Sigmoid colon (tissue), 7 donors: ENCODE data around the gene NRG3. TPM values are rescaled to one million over a fixed set of nuclear protein-coding genes. Genes with fewer than 3 reads are reported as not detected.

Source experiments
- DNase-seq: peaks from one replicate; pipeline ENCODE4 v3.0.0-alpha.2; 2019
- H3K27ac ChIP-seq, 4 donors: fragments of 200-600 bp; sonication (generic); one replicate each; pipeline ENCODE4 v1.5.1; 2016 to 2019; ENCODE audit warnings: mild to moderate bottlenecking in 1 of 4
- H3K27me3 ChIP-seq, 3 donors: fragments of 200-600 bp; sonication (generic); one replicate each; pipeline ENCODE4 v1.5.1; 2019; ENCODE audit warnings: mild to moderate bottlenecking in 1 of 3
- H3K36me3 ChIP-seq, 4 donors: fragments of 200-600 bp; sonication (generic); one replicate each; pipeline ENCODE4 v1.5.1; 2016 to 2019
- H3K4me1 ChIP-seq, 4 donors: fragments of 200-600 bp; sonication (generic); one replicate each; pipeline ENCODE4 v1.5.1; 2017 to 2019
- H3K4me3 ChIP-seq, 4 donors: fragments of 200-600 bp; sonication (generic); one replicate each; pipeline ENCODE4 v1.5.1; 2017 to 2019; ENCODE audit warnings: mild to moderate bottlenecking in 2 of 4, moderate library complexity in 1 of 4
- H3K9me3 ChIP-seq, 4 donors: fragments of 200-600 bp in 3 of 4; sonication (generic) in 3 of 4; one replicate each; pipeline versions ENCODE4 v1.5.1 to v1.6.1; 2013 to 2019
- CTCF ChIP-seq, 4 experiments: fragments of 450-650 bp in 3 of 4; fragments of 200-600 bp in 1 of 4; IDR thresholded peaks; one replicate each; pipeline ENCODE4 v1.5.1; 2016 to 2019; ENCODE audit warnings: antibody characterized with exemption in 4 of 4, mild to moderate bottlenecking in 3 of 4, moderate library complexity in 2 of 4
- EP300 ChIP-seq, 4 donors: sonication (generic); formaldehyde crosslinking; IDR thresholded peaks; one replicate each; pipeline ENCODE4 v1.6.1; 2017; ENCODE audit warnings: antibody characterized with exemption in 4 of 4
- POLR2A ChIP-seq, 2 donors: fragments of 450-650 bp; IDR thresholded peaks; one replicate each; pipeline ENCODE4 v1.6.1; 2016; ENCODE audit warnings: antibody characterized with exemption in 2 of 2, mild to moderate bottlenecking in 2 of 2, moderate library complexity in 2 of 2
- POLR2AphosphoS5 ChIP-seq, 4 donors: sonication (generic); formaldehyde crosslinking; IDR thresholded peaks; one replicate each; pipeline ENCODE4 v1.6.1; 2017; ENCODE audit warnings: antibody characterized with exemption in 4 of 4
- WGBS, 2 donors: extraction: QIAGEN DNeasy Blood & Tissue Kit; methylation state at CpG; one replicate each; pipeline ENCODE4 v1.1.7; 2013; 5-methylcytosine and 5-hydroxymethylcytosine counted together
- intact Hi-C: fragments of 100-400 bp; cut with DNase I; formaldehyde crosslinking; loops from one replicate; pipeline ENCODE4 v1.15.1; 2023
- polyA plus RNA-seq, 3 donors: library from polyadenylated mRNA; stranded (reverse); fragments of 200-250 nt; gene quantifications; one replicate each; pipeline ENCODE4 v1.2.3, GENCODE V29; 2013
- total RNA-seq, 4 donors: library from RNA; depleted of rRNA; stranded (reverse); fragments of >200 nt; gene quantifications; one replicate each; pipeline ENCODE4 v1.1.0, GENCODE V29; 2016
- donor health status: healthy with polysubstance abuse.
- donor health status: Bipolar disorder and iron deficiency.
- donor health status: healthy.

The NRG3 gene
- total and polyA plus RNA-seq, 7 donors = 0.17 to 2.2 (median 0.82) TPM; not detected in 2

DNA sequence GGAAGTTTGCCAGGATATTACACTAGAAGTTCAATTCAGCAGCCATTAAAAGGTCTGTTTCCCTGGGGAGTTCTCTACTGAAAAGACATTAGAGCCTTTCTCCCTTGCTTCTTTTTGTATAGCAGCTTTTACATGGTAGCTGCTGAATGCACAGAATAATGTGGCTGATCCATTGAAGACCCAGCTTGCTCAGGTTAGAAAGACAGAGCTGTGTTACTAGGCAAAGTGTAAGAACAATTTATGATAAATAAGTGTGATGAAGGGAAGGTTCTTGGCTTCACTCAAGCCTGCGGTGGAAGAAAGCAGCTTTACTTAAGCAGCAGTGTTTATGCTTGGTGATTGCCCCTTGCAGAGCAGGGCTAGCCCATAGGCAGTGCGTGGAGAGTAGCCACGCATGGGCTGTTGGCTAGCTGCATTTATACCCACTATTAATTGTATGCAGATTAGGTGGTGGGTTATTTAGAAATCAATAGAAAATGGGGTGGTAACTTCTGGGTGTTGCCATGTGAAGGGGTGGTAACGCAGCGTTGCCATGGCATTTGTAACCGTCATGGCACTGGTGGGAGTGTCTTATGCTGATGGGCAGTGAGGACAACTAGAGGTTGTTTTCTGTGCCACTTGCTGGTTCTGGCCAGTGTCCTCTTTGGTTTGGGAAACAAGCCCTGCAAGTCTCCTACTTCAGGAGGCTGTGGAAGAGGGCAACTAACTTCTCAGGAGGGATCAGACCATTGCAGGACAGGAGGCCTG, 942.9 kb downstream of the NRG3 start:
- H3K4me3 ChIP-seq = no peak overlapping the region
- WGBS, 2 donors = 83 to 88% methylated on average over 6 of the region's 6 CpGs
- H3K27me3 ChIP-seq = no peaks in the 10 kb centered on the region
- no peak overlapping the region for H3K27ac ChIP-seq
- H3K9me3 ChIP-seq = no peaks in the 10 kb centered on the region
- TF ChIP-seq POLR2AphosphoS5 (IDR thresholded peaks at IDR 0.05) (no peak), CTCF (IDR thresholded peaks at IDR 0.05) (no peak), POLR2A (IDR thresholded peaks at IDR 0.05) (no peak), EP300 (IDR thresholded peaks at IDR 0.05) (no peak)
- intact Hi-C loops = no loop called here
- no peak for DNase-seq
- H3K36me3 ChIP-seq = no peaks in the 10 kb centered on the region
- no peaks in the 10 kb centered on the region for H3K4me1 ChIP-seq

DNA sequence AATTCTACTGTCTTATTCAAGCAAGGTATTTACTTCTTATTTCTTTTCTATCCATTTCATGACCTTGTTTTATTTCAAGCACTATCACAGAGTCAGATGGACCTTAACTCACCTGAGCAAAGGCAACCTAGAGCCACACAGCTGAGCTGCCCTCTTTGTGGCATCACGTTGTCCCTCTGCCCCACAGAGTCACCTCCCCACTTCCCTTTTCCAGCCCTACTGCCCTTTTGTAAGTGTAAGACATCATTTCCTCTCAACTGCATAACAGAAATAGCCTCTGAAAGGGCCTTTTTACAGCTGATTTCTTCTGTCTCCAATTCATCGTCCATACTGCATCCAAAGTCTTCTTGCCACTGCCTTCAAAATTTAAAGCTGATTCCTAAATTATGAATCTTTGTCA, 946.0 kb downstream of the NRG3 start:
- intact Hi-C loops = no loop called here
- no peaks in the 10 kb centered on the region for H3K27me3 ChIP-seq
- H3K27ac ChIP-seq = no peak overlapping the region
- TF ChIP-seq EP300 (IDR thresholded peaks at IDR 0.05) (no peak), POLR2A (IDR thresholded peaks at IDR 0.05) (no peak), POLR2AphosphoS5 (IDR thresholded peaks at IDR 0.05) (no peak), CTCF (IDR thresholded peaks at IDR 0.05) (no peak)
- H3K36me3 ChIP-seq = no peaks in the 10 kb centered on the region
- no peaks in the 10 kb centered on the region for H3K4me1 ChIP-seq
- H3K4me3 ChIP-seq = no peak overlapping the region
- DNase-seq = no peak
- H3K9me3 ChIP-seq = no peaks in the 10 kb centered on the region
- WGBS, 2 donors = 47 to 76% methylated on average over 2 of the region's 2 CpGs

GRCh38 chr10:82826132-82826531, 951.1 kb downstream of the NRG3 start:
- H3K4me1 ChIP-seq = no peaks in the 10 kb centered on the region
- H3K4me3 ChIP-seq = no peak overlapping the region
- intact Hi-C loops = no loop called here
- no peak for DNase-seq
- no peaks in the 10 kb centered on the region for H3K9me3 ChIP-seq
- H3K36me3 ChIP-seq = no peaks in the 10 kb centered on the region
- no peak overlapping the region for H3K27ac ChIP-seq
- whole genome bisulfite sequencing, 2 donors = 95 to 97% methylated on average over 1 of the region's 1 CpG
- no peak for TF ChIP-seq POLR2AphosphoS5 (IDR thresholded peaks at IDR 0.05)
- TF ChIP-seq EP300 (IDR thresholded peaks at IDR 0.05) = no peak
- TF ChIP-seq POLR2A (IDR thresholded peaks at IDR 0.05) = no peak
- no peak for TF ChIP-seq CTCF (IDR thresholded peaks at IDR 0.05)
- H3K27me3 ChIP-seq = no peaks in the 10 kb centered on the region

DNA sequence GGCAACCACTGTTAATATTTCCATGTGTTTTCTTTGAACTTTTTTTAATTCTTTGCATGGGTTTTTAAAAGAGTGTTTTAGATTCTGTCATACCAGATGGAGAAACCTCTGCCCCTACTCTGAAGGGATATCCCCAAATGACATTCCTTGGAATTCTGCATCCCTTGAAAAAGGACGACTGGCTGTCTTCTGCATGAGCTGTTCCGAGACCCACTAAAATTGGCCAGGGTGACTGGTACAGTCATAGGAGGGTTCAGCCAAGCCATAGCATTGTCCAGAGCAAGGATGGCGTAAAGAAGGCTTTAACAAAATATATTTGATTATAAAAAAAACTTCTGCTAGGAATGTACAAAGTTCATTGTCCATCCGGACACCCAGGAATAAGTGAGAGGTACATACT, 952.9 kb downstream of the NRG3 start:
- no peaks in the 10 kb centered on the region for H3K4me1 ChIP-seq
- WGBS, 2 donors = 73 to 82% methylated on average over 4 of the region's 4 CpGs
- intact Hi-C loops = no loop called here
- DNase-seq = no peak
- no peaks in the 10 kb centered on the region for H3K27me3 ChIP-seq
- no peaks in the 10 kb centered on the region for H3K36me3 ChIP-seq
- H3K4me3 ChIP-seq = no peak overlapping the region
- no peak overlapping the region for H3K27ac ChIP-seq
- no peak for TF ChIP-seq CTCF (IDR thresholded peaks at IDR 0.05)
- no peak for TF ChIP-seq POLR2AphosphoS5 (IDR thresholded peaks at IDR 0.05)
- no peak for TF ChIP-seq EP300 (IDR thresholded peaks at IDR 0.05)
- TF ChIP-seq POLR2A (IDR thresholded peaks at IDR 0.05) = no peak
- H3K9me3 ChIP-seq = no peaks in the 10 kb centered on the region

- Histone ChIP-seq H3K27me3 (no peaks in the 10 kb centered on the region), H3K9me3 (no peaks in the 10 kb centered on the region), H3K36me3 (no peaks in the 10 kb centered on the region), H3K27ac (no peak overlapping the region), H3K4me3 (no peak overlapping the region), H3K4me1 (no peaks in the 10 kb centered on the region)
- TF ChIP-seq POLR2AphosphoS5 (IDR thresholded peaks at IDR 0.05) (no peak), EP300 (IDR thresholded peaks at IDR 0.05) (no peak), CTCF (IDR thresholded peaks at IDR 0.05) (no peak), POLR2A (IDR thresholded peaks at IDR 0.05) (no peak)
- intact Hi-C loops = no loop called here
- 89 to 90% methylated on average over 3 of the region's 3 CpGs for WGBS, 2 donors
- DNase-seq = no peak
Observed at GRCh38 chr10:82847242-82847641, 972.2 kb downstream of the NRG3 start.
